GM10266 (cell line): ENCODE measurements around the gene NEK10.

Experiments
- DNase-seq: peaks from one replicate; pipeline ENCODE4 v3.0.0; 2012; ENCODE audit errors: extremely low spot score
- TF ChIP-seq, protein P1 (sequence below): IDR thresholded peaks from 2 replicates; pipeline ENCODE4 v1.5.1; 2012; ENCODE audit warnings: mild to moderate bottlenecking, low read depth; ENCODE audit not compliant: control insufficient read depth, insufficient read depth; ENCODE audit errors: missing control alignments

NEK10 gene

DNA sequence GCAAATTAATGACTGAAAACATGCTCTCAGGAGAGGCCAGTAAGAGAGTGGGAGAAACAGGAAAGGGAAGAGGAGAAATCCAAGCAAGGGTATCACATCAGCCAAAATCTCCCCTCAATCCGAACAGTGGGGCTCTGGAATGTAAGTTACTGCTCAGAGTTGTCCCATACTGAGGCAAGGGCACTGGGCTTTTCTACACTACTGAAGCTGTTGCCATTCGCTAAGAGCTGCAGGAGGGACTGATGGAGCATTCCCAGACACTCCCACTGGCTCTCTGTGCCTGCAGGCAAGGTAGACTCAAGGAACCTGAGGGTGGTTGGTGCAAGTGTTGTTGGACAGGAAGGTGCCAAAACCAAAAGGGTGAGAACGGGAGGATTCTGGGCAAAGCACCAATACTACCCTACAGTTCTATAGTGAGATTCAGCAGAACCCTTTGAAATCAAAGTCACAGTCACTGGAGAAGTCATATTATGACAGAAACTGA, 46.1 kb downstream of the NEK10 start:
- no peak for DNase-seq
- TF ChIP-seq, protein P1, sequence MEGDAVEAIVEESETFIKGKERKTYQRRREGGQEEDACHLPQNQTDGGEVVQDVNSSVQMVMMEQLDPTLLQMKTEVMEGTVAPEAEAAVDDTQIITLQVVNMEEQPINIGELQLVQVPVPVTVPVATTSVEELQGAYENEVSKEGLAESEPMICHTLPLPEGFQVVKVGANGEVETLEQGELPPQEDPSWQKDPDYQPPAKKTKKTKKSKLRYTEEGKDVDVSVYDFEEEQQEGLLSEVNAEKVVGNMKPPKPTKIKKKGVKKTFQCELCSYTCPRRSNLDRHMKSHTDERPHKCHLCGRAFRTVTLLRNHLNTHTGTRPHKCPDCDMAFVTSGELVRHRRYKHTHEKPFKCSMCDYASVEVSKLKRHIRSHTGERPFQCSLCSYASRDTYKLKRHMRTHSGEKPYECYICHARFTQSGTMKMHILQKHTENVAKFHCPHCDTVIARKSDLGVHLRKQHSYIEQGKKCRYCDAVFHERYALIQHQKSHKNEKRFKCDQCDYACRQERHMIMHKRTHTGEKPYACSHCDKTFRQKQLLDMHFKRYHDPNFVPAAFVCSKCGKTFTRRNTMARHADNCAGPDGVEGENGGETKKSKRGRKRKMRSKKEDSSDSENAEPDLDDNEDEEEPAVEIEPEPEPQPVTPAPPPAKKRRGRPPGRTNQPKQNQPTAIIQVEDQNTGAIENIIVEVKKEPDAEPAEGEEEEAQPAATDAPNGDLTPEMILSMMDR, result no peak

DNA sequence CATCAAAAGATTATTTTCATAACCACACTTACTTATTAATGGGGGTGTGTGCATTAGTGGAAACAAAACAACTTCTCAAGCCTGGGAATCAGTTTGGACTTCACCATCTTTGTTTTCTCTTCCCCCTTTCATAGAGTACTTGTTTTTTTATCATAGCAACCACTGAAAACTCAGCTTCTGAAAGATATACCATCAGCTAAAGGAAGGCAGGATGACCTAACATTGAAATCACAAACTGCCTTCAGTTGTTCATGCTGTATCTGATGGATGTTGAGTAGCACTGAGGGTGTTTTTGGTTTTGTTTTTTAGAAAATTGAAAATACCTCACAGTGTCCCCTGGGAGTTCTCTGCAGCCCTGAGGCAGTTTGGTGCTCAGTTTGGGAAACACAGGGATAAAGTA, 46.5 kb downstream of the NEK10 start:
- TF ChIP-seq, protein P1, result no peak

DNA sequence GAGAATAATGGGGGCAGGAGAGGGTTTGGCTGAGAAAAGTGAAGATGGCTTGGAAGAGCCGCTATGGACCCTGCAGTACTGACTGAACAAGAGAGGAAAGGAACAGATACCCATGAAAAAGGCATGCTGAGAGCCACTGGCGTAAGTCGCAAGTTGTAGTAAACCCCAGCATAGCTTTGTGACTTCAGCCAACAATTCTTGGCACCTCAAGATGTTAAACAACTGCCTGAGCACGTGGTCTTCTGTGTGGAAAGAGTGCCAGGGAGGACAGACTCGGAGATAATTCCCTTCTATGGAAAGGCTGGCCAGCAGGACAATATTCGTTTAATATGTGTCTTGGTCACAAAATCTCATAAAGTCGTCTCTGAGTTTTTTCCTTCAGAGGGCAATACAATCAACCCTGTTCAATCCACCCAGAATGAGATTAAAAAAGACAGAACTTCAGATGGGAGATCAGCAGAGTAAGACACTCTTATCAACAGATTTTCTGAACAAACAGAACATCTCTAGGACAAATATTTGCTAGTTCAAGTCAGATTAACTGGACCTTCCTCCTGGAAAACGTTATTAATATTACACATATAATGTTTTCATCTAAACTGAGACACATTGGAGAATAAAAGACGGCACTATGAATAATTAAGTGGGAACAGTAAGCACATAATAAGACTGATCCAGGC, 49.2 kb downstream of the NEK10 start:
- no peak for DNase-seq
- TF ChIP-seq, protein P1, result no peak

More for the DNA sequence above, 46.5 kb downstream of the NEK10 start:
- no peak for DNase-seq

DNA sequence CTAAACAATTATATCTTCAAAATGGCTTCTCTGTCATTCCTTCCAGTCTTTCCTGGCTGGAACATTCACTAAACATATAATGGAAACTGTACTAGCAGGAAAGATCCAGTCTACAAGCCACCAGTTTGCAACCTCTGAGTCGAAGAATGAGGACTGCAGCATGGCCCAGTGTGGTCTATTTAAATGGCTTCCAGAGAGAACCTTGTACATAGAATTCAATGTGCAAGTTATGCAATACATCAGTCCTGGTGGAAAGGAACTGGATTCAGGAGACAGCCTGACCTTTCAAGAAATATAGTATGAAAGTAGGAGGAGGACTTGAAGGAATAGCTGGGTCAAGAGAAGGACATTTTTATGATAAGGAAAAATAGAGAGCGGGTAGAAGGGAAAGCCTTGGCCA, 49.9 kb downstream of the NEK10 start:
- DNase-seq, result no peak
- TF ChIP-seq, protein P1, result no peak

DNA sequence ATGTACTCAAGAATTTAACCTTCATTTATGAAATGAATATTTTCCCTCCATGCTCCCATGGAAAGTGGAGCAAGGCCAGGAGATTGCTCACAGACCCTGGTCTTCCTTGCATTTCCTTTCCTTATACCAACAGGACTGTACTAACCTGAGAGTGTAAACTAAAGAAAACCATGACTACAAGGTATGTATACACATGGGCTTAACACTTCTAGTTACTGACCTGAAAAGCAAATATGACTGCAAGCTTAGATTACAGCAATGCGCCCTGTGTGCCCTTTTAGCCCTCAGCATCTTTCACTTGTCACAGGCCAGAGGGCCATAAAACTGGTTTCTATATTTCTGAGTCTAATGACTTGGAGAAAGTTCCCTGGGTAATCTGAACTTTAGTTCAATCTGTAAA, 52.1 kb downstream of the NEK10 start:
- TF ChIP-seq, protein P1, result no peak
- no peak for DNase-seq

DNA sequence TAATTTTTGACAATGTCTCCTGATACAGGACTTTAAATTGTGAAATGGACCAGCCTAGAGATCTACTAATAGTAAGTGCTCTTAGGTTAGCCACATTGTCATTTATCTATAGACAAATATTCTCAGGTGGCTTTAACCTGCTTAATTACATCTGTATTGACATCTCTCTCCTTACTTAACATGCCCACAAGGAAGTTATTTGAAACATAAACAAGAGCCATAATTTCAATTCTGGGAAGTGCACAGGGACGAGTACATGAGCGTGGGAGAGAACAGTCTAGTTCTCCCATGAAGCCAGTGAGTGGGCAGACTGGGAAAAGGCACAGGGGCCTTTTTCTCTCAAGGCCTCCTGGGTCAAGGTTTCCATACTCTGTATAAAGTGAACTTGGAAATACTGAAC, 54.2 kb downstream of the NEK10 start:
- TF ChIP-seq, protein P1, result no peak
- DNase-seq, result no peak

DNA sequence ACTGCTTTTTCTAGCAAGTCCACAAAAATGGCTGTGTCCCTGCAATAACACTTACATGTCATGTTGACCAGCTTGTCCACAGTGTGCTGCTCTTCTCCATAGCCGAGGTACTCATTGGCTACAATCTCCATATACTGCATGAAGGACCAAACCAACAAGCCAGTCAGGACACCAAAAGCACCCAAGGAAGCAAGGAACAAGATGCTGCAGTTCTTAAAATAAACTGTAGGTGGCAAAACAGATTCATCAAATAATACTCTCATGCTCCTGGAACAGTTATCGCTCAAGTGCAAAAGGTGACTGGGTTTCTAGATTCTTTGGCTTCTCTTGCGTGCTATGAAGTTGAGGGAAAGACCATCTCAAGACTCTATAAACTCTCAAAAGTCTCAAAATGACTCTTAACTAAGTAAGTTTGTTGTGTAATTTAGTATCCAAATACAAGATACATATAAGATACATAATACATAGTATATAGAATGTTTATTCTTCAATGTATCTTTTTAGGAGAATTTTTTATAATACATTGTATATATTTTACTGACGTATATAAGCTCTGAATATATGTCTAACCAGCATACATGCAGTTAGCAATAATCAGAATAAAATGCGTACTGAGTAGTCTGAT, 57.0 kb downstream of the NEK10 start:
- peak; percentile 32 for DNase-seq
- TF ChIP-seq, protein P1, result peak; percentile 71
